IMR-90 (cell line): ENCODE measurements around the gene ZNRD2.

Source experiments
- BHLHE40 ChIP-seq: fragments of 150-350 bp; IDR thresholded peaks from 2 replicates; pipeline ENCODE4 v1.6.1; 2016; ENCODE audit warnings: mild to moderate bottlenecking, low read depth, low read length
- CEBPB ChIP-seq: IDR thresholded peaks from 2 replicates; pipeline ENCODE4 v1.6.1; 2012; ENCODE audit warnings: low read depth, low read length, improper control_type of control experiment
- CHD1 ChIP-seq: IDR thresholded peaks from 2 replicates; pipeline ENCODE4 v1.6.1; 2012; ENCODE audit warnings: low read depth, low read length, improper control_type of control experiment
- FOS ChIP-seq: fragments of 150-350 bp; IDR thresholded peaks from 2 replicates; pipeline ENCODE4 v1.6.1; 2016; ENCODE audit warnings: low read depth, low read length
- MAFK ChIP-seq: IDR thresholded peaks from 2 replicates; pipeline ENCODE4 v1.6.1; 2012; ENCODE audit warnings: low read depth, low read length, improper control_type of control experiment
- MAZ ChIP-seq: IDR thresholded peaks from 2 replicates; pipeline ENCODE4 v1.6.1; 2012; ENCODE audit warnings: low read depth, mild to moderate bottlenecking, low read length, improper control_type of control experiment, moderate library complexity, borderline replicate concordance
- POLR2A ChIP-seq: IDR thresholded peaks from 2 replicates; pipeline ENCODE4 v1.6.1; 2012; ENCODE audit warnings: mild to moderate bottlenecking, low read depth, low read length
- RAD21 ChIP-seq: IDR thresholded peaks from 2 replicates; pipeline ENCODE4 v1.6.1; 2012; ENCODE audit warnings: low read length, improper control_type of control experiment
- RCOR1 ChIP-seq: IDR thresholded peaks from 2 replicates; pipeline ENCODE4 v1.6.1; 2012; ENCODE audit warnings: mild to moderate bottlenecking, low read length, improper control_type of control experiment; ENCODE audit not compliant: insufficient replicate concordance
- RFX5 ChIP-seq: IDR thresholded peaks from 2 replicates; pipeline ENCODE4 v1.8.0; 2012; ENCODE audit warnings: low read depth, mild to moderate bottlenecking, low read length, moderate library complexity
- SMC3 ChIP-seq: fragments of 150-350 bp; IDR thresholded peaks from 2 replicates; pipeline ENCODE4 v1.6.1; 2016; ENCODE audit warnings: low read depth, mild to moderate bottlenecking, antibody characterized with exemption, low read length, moderate library complexity
- TF ChIP-seq, protein P1 (sequence below): conservative IDR thresholded peaks from 2 replicates; pipeline ENCODE4 v1.5.1; 2012; ENCODE audit warnings: mild to moderate bottlenecking, low read depth, low read length, improper control_type of control experiment
- TF ChIP-seq, protein P2 (sequence below): fragments of 150-350 bp; IDR thresholded peaks from 2 replicates; pipeline ENCODE4 v1.6.1; 2016; ENCODE audit warnings: low read depth, mild to moderate bottlenecking, low read length, moderate library complexity, borderline replicate concordance
- TF ChIP-seq, protein P3 (sequence below): fragments of 150-350 bp; IDR thresholded peaks from 2 replicates; pipeline ENCODE4 v1.6.1; 2017; ENCODE audit warnings: mild to moderate bottlenecking, antibody characterized with exemption, low read length, low read depth

DNA sequence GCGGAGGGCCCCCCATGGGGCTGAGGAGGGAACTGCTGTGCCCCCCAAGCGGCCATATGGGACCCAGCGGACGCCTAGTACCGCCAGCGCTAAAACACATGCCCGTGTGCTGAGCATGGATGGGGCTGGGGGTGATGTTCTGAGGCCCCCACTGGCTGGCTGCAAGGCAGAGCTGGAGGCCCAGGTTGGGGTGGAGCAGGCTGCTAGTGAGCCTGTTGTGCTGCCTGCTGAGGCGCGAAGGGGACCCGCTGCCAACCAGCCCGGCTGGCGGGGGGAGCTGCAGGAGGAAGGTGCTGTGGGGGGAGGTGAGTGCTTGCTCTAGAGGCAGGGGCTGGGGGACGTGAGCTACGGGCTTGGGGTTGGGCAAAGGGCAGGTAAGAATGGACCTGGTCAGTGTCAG is 48.5 kb downstream of the ZNRD2 start:
- TF ChIP-seq, protein P1, sequence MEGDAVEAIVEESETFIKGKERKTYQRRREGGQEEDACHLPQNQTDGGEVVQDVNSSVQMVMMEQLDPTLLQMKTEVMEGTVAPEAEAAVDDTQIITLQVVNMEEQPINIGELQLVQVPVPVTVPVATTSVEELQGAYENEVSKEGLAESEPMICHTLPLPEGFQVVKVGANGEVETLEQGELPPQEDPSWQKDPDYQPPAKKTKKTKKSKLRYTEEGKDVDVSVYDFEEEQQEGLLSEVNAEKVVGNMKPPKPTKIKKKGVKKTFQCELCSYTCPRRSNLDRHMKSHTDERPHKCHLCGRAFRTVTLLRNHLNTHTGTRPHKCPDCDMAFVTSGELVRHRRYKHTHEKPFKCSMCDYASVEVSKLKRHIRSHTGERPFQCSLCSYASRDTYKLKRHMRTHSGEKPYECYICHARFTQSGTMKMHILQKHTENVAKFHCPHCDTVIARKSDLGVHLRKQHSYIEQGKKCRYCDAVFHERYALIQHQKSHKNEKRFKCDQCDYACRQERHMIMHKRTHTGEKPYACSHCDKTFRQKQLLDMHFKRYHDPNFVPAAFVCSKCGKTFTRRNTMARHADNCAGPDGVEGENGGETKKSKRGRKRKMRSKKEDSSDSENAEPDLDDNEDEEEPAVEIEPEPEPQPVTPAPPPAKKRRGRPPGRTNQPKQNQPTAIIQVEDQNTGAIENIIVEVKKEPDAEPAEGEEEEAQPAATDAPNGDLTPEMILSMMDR: no peak
- no peak for TF ChIP-seq CHD1
- TF ChIP-seq POLR2A: no peak
- no peak for TF ChIP-seq RAD21
- no peak for TF ChIP-seq SMC3
- no peak for TF ChIP-seq MAFK
- no peak for TF ChIP-seq BHLHE40
- no peak for TF ChIP-seq RFX5
- no peak for TF ChIP-seq CEBPB
- no peak for TF ChIP-seq MAZ
- TF ChIP-seq, protein P2, sequence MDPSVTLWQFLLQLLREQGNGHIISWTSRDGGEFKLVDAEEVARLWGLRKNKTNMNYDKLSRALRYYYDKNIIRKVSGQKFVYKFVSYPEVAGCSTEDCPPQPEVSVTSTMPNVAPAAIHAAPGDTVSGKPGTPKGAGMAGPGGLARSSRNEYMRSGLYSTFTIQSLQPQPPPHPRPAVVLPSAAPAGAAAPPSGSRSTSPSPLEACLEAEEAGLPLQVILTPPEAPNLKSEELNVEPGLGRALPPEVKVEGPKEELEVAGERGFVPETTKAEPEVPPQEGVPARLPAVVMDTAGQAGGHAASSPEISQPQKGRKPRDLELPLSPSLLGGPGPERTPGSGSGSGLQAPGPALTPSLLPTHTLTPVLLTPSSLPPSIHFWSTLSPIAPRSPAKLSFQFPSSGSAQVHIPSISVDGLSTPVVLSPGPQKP: no peak
- TF ChIP-seq, protein P3, sequence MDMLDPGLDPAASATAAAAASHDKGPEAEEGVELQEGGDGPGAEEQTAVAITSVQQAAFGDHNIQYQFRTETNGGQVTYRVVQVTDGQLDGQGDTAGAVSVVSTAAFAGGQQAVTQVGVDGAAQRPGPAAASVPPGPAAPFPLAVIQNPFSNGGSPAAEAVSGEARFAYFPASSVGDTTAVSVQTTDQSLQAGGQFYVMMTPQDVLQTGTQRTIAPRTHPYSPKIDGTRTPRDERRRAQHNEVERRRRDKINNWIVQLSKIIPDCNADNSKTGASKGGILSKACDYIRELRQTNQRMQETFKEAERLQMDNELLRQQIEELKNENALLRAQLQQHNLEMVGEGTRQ: no peak
- TF ChIP-seq FOS: no peak
- TF ChIP-seq RCOR1: no peak
